ENCODE measurements around the gene ZMAT2.
A peak's percentile ranks its signal among the peaks of the same experiment; 100 is the strongest.
"Not testable (repeated sequence)": the region's sequence is repeated elsewhere in the genome, so short reads cannot be mapped to it uniquely, and the experiment has no call there.

Gene ZMAT2

DNA sequence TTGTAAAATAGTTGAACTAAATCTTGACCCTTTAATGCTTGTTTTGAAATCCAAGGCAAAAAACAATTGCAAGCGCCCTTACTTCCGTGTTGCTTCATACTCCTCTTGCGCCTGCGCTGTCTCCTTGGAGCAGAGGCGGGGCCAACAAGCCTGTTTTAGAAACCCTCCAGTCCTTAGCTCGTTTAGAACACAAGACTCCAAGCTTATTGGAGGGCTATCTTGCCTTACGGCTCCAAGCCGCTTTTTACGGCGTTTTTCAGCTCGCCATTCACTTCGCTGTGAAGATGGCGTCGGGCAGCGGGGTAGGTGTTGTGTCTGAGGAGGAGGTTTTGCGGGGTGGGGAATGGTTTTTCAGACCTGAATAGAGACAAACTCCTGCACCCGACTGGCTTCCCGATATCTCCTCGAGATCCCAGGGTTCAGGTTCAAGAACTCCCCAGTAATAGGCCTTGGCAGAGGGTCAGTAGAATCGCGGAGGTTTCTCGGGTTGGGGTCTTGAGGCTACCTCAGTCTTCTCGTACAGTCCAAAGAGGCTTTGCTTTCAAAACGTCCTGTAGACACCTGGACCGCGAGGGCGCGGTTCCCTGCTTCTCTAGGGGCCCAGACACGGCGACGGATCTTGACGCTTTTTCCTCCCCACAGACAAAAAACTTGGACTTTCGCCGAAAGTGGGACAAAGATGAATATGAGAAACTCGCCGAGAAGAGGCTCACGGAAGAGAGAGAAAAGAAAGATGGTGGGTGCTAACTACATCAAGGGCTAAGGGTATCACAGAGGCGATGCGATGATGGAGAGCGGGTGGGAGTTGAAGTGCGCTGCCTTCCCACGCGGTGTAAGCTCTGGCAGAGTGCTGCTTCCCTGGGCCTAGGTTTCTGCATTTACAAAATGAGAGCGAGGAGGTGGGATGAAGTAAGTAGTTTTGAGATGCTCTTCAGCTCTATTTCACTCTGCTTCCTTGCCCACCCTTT lies at the start of gene ZMAT2:
TSS of gene ZMAT2 (plus strand) at position 271 of the 968 bp plus-strand sequence. CDS start at position 285, 14 bp downstream.
- DNase-seq: peak; percentile 87 to 99 (median 98)
- intact Hi-C loops (cut with DNase I): loop anchor here (5.0 to 10.0 kb wide), 2 partner anchors 38 to 336 kb away; partner anchors contain the start of genes SLC4A9 and WDR55

DNA sequence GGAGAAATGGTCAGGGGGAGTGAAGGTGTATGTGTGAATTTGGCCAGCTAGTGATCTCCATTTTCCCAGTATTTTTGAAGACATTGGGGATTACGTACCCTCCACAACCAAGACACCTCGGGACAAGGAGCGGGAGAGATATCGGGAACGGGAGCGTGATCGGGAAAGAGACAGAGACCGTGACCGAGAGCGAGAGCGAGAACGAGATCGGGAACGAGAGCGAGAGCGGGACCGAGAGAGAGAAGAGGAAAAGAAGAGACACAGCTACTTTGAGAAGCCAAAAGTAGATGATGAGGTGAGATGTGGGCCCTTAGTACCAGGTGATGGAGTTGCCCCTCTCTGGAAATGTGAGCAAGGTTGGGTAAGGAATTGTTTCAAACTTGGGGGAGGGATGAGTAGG lies 41.4 kb upstream of the ZMAT2 start:
- intact Hi-C loops (cut with DNase I): no loop called here
- no peak for DNase-seq

DNA sequence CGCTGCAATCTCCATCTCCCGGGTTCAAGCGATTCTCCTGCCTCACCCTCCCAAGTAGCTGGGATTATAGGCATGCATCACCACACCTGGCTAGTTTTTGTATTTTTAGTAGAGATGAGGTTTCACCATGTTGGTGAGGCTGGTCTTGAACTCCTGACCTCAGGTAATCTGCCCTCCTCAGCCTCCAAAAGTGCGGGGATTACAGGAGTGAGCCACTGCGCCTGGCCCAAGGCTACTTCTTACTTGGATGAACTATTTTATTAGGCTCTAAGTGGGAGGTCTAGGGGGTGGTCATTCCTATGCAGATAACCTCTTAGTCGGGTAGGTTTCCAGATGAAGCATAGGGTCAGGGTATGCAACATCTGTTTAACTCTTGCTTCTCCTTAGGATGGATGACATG lies 39.9 kb upstream of the ZMAT2 start:
- intact Hi-C loops (cut with DNase I): loop anchor here (5.0 kb wide), 1 partner anchor 42 kb away; the partner anchor contains the start of gene ZMAT2

GRCh38 chr5:140664030-140664358 lies 36.3 kb upstream of the ZMAT2 start:
- DNase-seq: peak in 4 of 42 donors; percentile 11 to 41 (median 23)
- intact Hi-C loops (cut with DNase I): loop anchor here (5.0 kb wide), 1 partner anchor 38 kb away; the partner anchor contains the start of gene ZMAT2

More for the DNA sequence above, 39.9 kb upstream of the ZMAT2 start:
- DNase-seq: not testable (repeated sequence)

DNA sequence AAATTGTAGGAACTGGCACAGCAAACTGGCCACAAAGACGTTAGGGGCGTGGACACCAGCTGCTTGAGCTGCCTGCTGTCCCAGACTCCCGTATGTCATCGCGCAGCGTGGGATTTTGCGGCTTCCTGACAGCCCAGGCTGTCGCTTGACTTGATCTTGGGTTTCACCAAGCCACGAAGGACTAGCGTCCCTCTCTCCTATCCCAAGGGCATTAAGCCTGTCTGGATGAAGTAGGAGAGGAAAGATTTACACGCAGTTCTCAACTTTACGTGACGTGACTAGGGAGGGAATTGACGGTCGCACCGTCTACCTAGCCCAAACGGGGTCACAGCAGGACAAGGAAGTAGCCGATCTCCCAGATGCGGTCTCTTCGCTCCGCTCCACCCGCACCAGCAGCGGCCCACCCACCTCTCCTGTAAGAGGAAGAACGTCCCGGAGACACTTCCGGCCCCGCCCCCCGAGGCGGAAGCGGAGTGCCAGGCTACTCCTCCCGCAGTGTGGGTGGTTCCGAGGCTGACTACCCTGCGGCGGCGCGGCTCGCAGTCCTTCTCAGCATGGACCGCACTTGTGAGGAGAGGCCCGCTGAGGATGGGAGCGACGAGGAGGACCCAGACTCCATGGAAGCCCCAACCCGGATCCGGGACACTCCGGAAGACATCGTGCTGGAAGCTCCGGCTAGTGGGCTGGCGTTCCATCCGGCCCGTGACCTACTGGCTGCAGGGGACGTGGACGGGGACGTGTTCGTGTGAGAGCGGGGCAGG lies 35.7 kb upstream of the ZMAT2 start, which contains the start of gene WDR55:
TSS of gene WDR55 (plus strand) at position 546 of the 761 bp plus-strand sequence. CDS start at position 555, 9 bp downstream.
- intact Hi-C loops (cut with DNase I): loop anchor here (5.0 kb wide), 1 partner anchor 38 kb away; the partner anchor contains the start of gene ZMAT2
- peak; percentile 94 to 99 (median 97) for DNase-seq

- DNase-seq; intact Hi-C loops (cut with DNase I): not testable (repeated sequence)
Measured at GRCh38 chr5:140671035-140671434, 29.2 kb upstream of the ZMAT2 start.

GRCh38 chr5:140671472-140672125 lies 28.6 kb upstream of the ZMAT2 start:
- intact Hi-C loops (cut with DNase I): no loop called here
- no peak for DNase-seq

GRCh38 chr5:140672455-140673186 lies 27.6 kb upstream of the ZMAT2 start:
- DNase-seq: peak in 11 of 42 donors; percentile 15 to 59 (median 42)
- intact Hi-C loops (cut with DNase I): no loop called here

DNA sequence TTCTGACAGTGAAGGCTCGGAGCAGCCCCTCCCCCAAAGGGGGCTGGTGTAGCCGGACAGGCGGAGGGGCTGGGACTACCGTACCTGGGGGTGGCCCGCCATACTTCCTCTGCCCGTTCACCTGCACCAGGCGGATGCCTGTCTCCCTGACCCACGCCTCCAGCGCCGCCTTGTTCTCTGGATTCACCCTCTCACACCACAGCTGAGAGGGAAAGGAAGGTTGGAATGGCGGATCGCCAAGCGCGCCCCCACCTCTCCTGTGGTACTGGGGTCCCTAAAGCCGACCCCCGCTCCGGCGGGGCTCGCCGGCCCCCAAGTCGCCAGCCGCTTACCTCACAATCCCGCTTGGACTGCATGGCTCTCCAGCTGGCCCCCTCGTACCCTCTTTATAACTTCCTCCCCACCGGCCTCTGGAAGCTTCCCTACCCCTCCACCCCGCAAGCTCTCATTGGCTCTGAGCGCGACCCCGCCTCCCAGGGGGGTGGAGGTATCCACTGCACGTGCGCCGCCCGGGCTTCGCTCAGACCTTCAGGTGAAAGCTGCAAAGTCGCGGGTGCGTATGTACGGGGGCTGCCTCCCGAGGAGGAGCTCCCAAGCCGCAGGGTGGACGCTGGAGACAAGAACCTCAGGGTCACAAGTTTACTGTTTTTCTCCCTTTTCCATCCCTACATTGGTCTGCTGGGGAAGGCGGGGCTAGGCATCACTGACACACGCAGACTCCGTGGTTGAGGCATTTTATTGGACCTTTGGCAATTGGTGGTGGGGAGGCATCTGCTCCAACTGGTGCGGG lies 26.9 kb upstream of the ZMAT2 start, which contains the start of gene DND1:
TSS of gene DND1 (minus strand) at position 390 of the 790 bp plus-strand sequence. CDS start at position 356, 34 bp downstream.
- intact Hi-C loops (cut with DNase I): no loop called here
- peak in 1 of 42 donors; percentile 36 for DNase-seq

GRCh38 chr5:140674211-140674610 lies 26.0 kb upstream of the ZMAT2 start:
- no peak for DNase-seq
- intact Hi-C loops (cut with DNase I): no loop called here

GRCh38 chr5:140674629-140675028 lies 25.6 kb upstream of the ZMAT2 start:
- intact Hi-C loops (cut with DNase I): no loop called here

GRCh38 chr5:140677947-140678346 lies 22.3 kb upstream of the ZMAT2 start:
- no peak for DNase-seq

More at GRCh38 chr5:140674629-140675028, 25.6 kb upstream of the ZMAT2 start:
- DNase-seq: no peak

GRCh38 chr5:140678993-140679392 lies 21.3 kb upstream of the ZMAT2 start:
- no peak for DNase-seq
- intact Hi-C loops (cut with DNase I): no loop called here

More at GRCh38 chr5:140677947-140678346, 22.3 kb upstream of the ZMAT2 start:
- intact Hi-C loops (cut with DNase I): no loop called here

- DNase-seq: no peak
- intact Hi-C loops (cut with DNase I): loop anchor here (10.0 kb wide), 1 partner anchor 126 kb away; the partner anchor contains the start of genes APBB3 and SLC35A4
Measured at GRCh38 chr5:140690376-140690932, 9.8 kb upstream of the ZMAT2 start.

DNA sequence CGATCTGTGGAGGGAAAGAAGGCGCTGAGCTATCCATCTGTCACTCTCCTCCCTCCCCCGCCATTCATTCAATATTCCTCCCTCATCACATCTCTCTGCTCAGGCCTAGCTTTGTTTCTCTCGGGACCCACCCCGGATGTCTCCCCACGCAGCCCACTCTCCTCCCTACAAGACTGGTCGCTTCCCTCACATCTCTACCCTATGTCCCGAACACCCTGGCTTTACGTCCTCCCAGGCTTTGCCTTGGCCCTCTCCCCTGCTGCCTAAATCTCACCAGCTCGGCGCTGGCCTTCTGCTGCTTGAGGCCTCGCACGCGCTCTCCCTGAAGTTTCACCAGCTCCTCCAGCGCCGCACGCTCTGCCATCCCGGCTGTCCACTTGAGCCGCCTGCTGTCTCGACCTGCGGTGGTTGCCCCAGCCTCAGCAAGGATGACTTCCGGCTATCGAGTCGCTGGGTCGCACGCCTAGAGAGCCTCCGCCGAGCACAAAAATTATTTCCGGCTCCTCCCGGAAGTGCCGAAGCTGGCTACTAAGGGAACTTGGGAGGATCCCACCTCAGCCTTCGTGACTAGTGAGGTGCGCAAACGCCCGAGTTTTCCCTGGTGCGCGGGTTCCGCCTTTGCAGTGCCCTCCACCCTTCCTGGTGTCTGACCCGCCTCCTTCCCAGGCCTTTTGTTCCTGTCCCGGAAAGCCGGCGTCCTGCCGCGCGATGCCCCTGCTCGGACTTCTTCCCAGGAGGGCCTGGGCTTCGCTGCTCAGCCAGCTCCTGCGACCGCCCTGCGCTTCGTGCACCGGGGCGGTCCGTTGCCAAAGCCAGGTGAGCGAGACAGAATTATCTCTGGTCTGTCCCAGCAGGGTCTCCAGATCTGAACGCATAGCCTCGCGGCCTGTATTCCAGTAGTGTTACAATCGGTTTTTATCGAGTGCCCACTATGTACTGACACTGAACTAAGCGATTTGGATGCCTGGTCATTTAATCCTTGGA lies 9.0 kb upstream of the ZMAT2 start, which contains the start of the genes HARS1 and HARS2:
TSS of gene HARS1 (minus strand) at position 430 of the 984 bp plus-strand sequence. CDS start at position 364, 66 bp downstream.
TSS of gene HARS2 (plus strand) at position 515 of the 984 bp plus-strand sequence. CDS start at position 709, 194 bp downstream.
- intact Hi-C loops (cut with DNase I): loop anchor here (10.0 kb wide), 1 partner anchor 126 kb away; the partner anchor contains the start of genes APBB3 and SLC35A4
- DNase-seq: peak; percentile 88 to 97 (median 94)
